Measurements from ENCODE around the gene TTN. TPM values are rescaled to one million over a fixed set of nuclear protein-coding genes. Genes with fewer than 3 reads are reported as not detected.
"Not testable (repeated sequence)": the region's sequence is repeated elsewhere in the genome, so short reads cannot be mapped to it uniquely, and the experiment has no call there.

Gene TTN
- polyA plus RNA-seq, 10 donors, result 125 to 407 (median 233) TPM

DNA sequence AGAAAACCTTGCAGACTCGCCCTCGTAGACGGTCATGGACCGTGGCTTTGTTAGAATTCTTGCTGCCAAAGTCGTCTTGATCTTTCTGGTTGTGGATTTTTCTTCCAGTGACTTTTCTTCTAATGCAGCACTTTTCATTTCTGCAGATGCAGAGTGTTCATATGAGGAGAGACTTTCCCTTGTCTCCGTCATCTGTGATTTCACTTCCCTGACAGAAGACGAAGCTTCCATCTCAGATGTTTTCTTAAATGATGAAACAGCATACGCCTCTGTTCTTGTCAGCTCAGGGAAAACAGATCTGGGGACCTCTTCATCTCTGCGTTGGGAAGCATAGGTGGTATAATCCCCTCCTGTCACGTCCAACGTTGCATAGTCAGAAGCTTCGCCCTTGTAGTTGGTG, 276.1 kb downstream of the TTN start:
- DNase-seq, result peak in 1 of 3 donors; percentile 9

DNA sequence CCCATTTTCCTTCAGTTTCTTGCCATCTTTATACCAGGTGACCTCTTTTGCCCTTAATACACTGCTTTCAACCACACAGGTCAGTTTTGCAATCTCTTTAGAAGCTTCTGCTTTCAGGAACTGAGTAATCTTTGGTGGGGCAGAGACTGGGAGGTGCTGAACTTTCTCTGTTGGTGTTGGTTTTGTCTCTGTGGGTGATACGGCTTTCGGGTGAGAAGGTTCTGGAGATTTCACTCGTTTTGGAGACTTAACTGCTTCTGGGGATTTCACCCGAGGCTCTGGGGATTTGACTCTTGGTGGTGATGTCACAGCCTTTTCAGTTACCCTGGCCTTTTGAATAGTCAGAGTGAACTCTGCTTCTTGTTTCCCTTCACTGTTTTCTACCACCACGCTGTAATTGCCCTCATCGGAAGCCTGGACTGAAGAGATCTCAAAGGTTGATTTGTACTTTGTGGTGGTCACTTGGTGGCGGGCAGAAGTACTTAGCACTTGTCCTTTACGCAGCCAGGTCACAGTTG, 276.5 kb downstream of the TTN start:
- DNase-seq, result no peak

GRCh38 chr2:178530131-178530530, 277.1 kb downstream of the TTN start:
- DNase-seq, result no peak

DNA sequence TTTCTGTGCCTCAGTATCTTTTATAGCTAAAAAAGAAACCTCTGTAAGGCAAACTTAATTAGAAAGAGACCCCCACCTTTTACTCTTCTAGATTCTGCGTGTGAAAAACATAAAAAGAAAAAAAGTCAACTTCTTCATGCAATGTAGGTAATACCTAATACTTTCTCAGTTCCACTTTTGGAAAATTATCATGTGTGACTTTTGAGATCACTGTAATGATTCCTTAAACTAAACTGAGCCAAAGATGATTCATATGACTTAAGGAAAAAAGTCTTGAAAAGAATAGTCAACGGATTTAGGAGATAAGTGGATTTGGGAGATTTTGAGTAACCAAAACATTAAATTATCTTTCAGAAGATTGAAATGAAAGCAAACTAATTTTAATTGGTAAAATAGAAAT, 278.0 kb downstream of the TTN start:
- DNase-seq, result no peak

DNA sequence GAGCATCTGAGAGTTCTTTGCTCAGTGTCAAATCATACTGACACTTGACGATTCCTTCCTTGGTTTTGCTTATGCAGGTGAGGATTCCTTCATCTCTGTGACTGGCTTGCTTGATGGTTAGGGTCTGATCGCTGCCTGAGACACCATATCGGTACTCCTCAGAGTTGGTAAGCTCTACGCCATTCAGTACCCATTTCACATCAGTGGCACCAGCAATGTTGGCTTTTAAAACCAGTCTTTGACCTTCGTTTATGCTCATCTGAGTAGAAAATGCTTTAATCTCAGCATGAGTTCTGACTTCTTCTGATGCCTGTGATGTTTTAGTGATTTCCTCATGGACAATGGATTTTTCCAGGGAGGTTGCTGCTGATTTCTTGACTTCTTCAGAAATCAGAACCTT, 278.6 kb downstream of the TTN start:
- DNase-seq, result no peak

DNA sequence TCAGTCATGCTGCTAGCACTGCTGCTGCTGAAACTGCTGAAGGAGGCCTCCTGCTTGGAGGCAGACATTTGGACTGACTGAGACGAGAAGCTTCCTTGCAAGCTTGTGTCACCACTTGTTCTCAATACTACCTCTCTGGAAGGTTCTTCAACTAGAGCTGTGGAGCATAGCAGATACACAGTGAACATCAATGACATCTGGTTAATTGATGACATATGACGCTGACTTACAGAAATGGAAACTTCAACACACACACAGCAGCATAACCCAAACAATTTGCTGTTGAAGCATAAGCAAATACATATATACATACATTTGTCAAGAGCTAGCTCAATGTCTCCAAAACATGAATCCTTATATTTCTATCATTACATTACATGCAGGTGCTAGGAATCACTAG, 279.6 kb downstream of the TTN start:
- no peak for DNase-seq

GRCh38 chr2:178526256-178526655, 281.0 kb downstream of the TTN start:
- DNase-seq, result no peak

GRCh38 chr2:178525460-178525859, 281.8 kb downstream of the TTN start:
- not testable (repeated sequence) for DNase-seq

- DNase-seq, result not testable (repeated sequence)
These were observed 282.2 kb downstream of the TTN start for GRCh38 chr2:178525010-178525409.

GRCh38 chr2:178523596-178524134, 283.6 kb downstream of the TTN start:
- peak in 2 of 3 donors; percentile 8 to 40 for DNase-seq

DNA sequence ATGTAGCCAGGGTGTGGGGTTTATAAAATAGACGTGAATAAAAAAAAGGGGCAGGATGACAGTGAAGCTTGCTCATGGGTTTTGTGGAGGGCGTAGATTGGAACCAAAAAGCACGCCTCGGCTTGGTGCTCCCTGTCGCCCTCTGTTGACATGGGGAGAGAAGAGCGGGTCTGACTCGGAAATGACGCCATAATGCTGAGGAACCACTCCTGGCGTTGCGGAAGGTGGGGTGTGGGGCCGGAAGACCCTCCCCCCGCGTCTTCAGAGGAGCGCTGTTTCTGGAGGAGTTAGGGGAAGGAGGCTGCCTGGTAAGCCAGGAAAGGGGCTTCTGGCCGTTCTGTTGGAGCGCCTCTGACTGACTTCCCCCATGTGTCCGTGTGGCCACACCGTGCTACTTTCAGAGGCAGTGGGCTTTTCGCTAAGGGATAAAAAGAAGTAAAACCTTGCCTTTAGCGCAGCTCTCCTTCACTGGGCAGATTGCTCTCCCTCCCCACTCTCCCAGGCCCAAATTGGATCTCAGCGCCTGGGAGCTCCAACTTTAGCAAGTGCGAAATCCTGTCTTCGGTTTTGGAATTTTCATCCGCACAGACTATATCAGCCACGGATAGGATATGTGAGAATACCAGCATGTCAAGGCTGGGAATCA, 284.1 kb downstream of the TTN start:
- DNase-seq, result peak; percentile 78 to 94 (median 87)

- no peak for DNase-seq
These were observed 285.7 kb downstream of the TTN start for GRCh38 chr2:178521304-178522150.

GRCh38 chr2:178517496-178517895, 289.7 kb downstream of the TTN start:
- no peak for DNase-seq

DNA sequence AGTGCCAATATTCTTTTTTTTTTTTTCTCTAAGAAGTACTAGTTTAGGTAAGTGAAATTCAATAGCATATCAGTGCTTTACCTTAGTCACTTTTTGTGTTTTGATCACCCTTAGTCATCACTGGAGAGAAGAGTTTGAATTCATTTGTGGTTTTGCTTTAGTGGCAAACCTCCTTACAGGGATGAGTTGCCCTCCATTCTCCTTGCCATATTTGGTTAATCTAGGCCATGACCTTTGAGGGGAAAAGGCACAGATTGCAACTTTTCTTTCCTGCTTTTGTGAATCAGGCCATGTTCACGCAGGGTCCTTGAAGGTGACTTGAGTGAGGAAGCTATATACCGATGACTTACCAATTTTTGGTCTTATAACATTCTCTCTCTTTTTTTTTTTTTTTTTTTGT, 292.6 kb downstream of the TTN start:
- peak in 1 of 3 donors; percentile 47 for DNase-seq

- DNase-seq, result no peak
These were observed 293.3 kb downstream of the TTN start for GRCh38 chr2:178513876-178514275.

DNA sequence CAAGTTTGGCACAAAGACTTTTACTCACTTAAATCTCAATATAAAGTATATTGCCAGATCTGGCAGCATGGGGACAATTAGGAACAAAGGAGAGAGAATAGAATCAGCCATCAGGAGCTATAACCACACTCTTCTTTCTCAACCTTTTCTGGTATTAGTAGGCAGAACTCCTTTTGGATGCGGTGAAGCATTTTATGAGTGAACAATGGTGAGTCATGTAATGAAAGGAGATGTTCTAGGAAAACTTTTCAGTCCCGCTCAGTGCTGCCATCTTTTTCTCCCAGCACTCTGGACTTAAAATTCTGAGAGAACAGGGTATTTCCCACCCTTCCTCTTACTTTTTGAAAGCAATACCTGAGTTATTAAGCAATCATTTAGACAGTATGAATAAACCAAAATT, 294.7 kb downstream of the TTN start:
- DNase-seq, result no peak

GRCh38 chr2:178510384-178510783, 296.8 kb downstream of the TTN start:
- no peak for DNase-seq

- no peak for DNase-seq
These were observed 298.6 kb downstream of the TTN start for GRCh38 chr2:178508646-178509045.

- DNase-seq, result no peak
These were observed 300.3 kb downstream of the TTN start for GRCh38 chr2:178506949-178507348.

DNA sequence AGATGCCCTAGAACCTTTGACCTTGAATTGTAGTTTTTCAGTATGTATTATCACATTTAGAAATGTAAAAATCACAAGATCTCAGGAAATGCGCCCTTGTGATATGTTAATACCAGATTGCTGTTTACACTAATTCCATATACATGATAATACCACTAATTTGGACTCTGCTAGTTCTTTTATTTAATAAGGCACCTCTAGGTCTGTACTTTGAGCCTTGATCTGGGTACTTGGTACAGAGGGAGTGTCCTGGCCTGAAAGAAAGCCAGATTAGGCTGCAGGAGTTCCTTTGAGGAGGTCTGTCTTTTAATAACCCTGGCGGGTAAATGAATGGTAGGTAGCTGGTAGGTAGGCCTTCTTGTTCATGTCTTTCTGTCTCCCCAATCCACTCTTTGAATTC, 300.7 kb downstream of the TTN start:
- no peak for DNase-seq

DNA sequence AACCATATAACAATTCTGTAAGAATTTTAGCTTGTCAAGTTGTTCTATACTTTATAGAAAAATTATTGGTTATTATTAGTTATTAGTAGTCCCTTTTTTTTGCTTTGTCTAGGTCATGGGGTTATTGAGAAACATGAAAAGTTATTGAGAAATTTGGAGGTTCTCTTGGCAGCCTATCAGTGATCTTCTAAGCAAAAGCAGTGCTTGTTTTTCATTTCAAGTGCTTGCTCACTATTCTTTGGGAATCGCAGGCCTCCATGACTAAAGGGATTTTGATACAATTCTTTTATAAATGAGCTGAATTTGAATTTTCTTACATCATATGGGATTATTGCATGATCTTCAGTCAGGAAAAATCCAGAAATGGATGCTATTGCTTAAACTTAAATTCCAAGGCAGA, 301.1 kb downstream of the TTN start:
- DNase-seq, result no peak

GRCh38 chr2:178502751-178503150, 304.5 kb downstream of the TTN start:
- no peak for DNase-seq

DNA sequence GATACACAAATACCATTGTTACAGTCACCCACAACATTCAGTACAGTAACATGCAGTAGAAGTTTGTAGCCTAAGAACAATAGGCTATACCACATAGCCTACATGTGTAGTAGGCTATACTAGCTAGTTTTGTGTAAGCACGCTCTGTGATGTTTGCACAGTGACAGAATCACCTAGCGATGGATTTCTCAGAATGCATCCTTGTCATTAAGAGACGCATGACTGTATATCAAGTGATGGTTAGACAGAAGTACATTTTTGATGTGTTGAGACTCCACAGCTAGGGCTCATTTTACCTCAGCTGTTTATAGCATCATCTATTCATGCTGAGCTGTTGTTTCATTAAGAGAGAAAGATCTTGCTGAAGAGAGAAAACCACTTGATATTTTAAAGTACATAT, 307.6 kb downstream of the TTN start:
- no peak for DNase-seq
